Heart right ventricle (tissue), 16 donors: ENCODE measurements around the gene GATAD2B. TPM values are rescaled to one million over a fixed set of nuclear protein-coding genes. Genes with fewer than 3 reads are reported as not detected.

Experiments
- ATAC-seq, 8 donors: fragments of 200-7000 bp; cut with Tn5 transposase; one replicate each; pipeline ENCODE4 v1.9.1; 2020; ENCODE audit warnings: mild to moderate bottlenecking in 8 of 8, moderate library complexity in 8 of 8, moderate number of reproducible peaks in 1 of 8
- DNase-seq, 2 donors: peaks; one replicate each; pipeline ENCODE4 v3.0.0-alpha.2; 2020
- H3K27ac ChIP-seq, 10 donors: fragments of 200-600 bp; sonication (generic) in 2 of 10; one replicate each; pipeline versions ENCODE4 v1.5.0 to v1.8.0; 2020 to 2022; ENCODE audit warnings: mild to moderate bottlenecking in 3 of 10
- H3K27me3 ChIP-seq, 7 donors: fragments of 200-600 bp; one replicate each; pipeline ENCODE4 v1.8.0; 2021 to 2022; ENCODE audit warnings: mild to moderate bottlenecking in 2 of 7
- H3K36me3 ChIP-seq, 9 donors: fragments of 200-600 bp; sonication (generic) in 1 of 9; one replicate each; pipeline versions ENCODE4 v1.5.0 to v1.8.0; 2020 to 2022; ENCODE audit warnings: mild to moderate bottlenecking in 2 of 9
- H3K4me1 ChIP-seq, 9 donors: fragments of 200-600 bp; sonication (generic) in 1 of 9; one replicate each; pipeline versions ENCODE4 v1.5.0 to v1.8.0; 2020 to 2022; ENCODE audit warnings: mild to moderate bottlenecking in 4 of 9
- H3K4me3 ChIP-seq, 10 donors: fragments of 200-600 bp; sonication (generic) in 2 of 10; one replicate each; pipeline versions ENCODE4 v1.5.0 to v1.8.0; 2020 to 2022; ENCODE audit warnings: mild to moderate bottlenecking in 7 of 10, moderate library complexity in 2 of 10
- H3K9me3 ChIP-seq, 11 donors: fragments of 200-600 bp in 10 of 11; sonication (generic) in 2 of 11; one replicate each; pipeline versions ENCODE4 v1.5.0 to v1.8.0; 2013 to 2022; ENCODE audit warnings: mild to moderate bottlenecking in 2 of 11, control low read depth in 1 of 11, moderate library complexity in 1 of 11
- WGBS, 2 donors: extraction: QIAGEN DNeasy Blood & Tissue Kit; methylation state at CpG; one replicate each; pipeline ENCODE4 v1.1.7; 2013; ENCODE audit warnings: inconsistent platforms in 1 of 2; 5-methylcytosine and 5-hydroxymethylcytosine counted together
- intact Hi-C, 10 donors: fragments of 100-400 bp; cut with DNase I; formaldehyde crosslinking; loops; one replicate each; pipeline versions ENCODE4 v1.11.1 to v1.14.2; 2022
- polyA plus RNA-seq, 2 donors: library from polyadenylated mRNA; stranded (reverse); fragments of 200-250 nt; gene quantifications; one replicate each; pipeline ENCODE4 v1.2.3, GENCODE V29; 2013
- total RNA-seq, 10 donors: library from RNA; stranded (reverse); fragmentation: NEBNext Ultra II Directional in 3 of 10; extraction: Animal tissue kit (Norgen Biotek cat#: 25700) in 3 of 10; gene quantifications; one replicate each; pipeline versions ENCODE4 v1.2.1 to v1.2.4, GENCODE V29; 2021 to 2023
- TF ChIP-seq, protein P1 (sequence below), 9 donors: fragments of 200-600 bp; sonication (generic) in 2 of 9; IDR thresholded peaks; one replicate each; pipeline versions ENCODE4 v1.5.0 to v1.8.0; 2021 to 2022; ENCODE audit warnings: antibody characterized with exemption in 9 of 9, mild to moderate bottlenecking in 5 of 9, moderate library complexity in 1 of 9
- donor health status: Arrhythmogenic right ventricular cardiomyopathy.
- donor health status: ischemic (EF 13 %, LVEDD 7.1; RV severe dilation, severe dysfunction).
- donor health status: healthy with polysubstance abuse.
- donor health status: DM: no; HTN: yes; CAD: no.
- donor health status: DM: no; HTN: no; CAD: no.
- donor health status: ischemic (EF 25% LVEDD 6.9; RV normal size, moderate dysfunction).
- donor health status: ischemic (EF 25% LVEDD 5.7; RV mildly dilated, moderate dysfunction).
- donor health status: healthy.
- donor health status: DM: yes; HTN: yes; CAD: no.
- donor health status: Ischemic cardiomyopathy.
- donor health status: ischemic (EF 35%, LVEDD 5.7; RV mildly dilated, moderate dysfunction).
- donor health status: nonischemic (EF 11% LVEDD 7.7; RV severe dilation, severe dysfunction).
- donor health status: DM: yes; HTN: yes; CAD: no.
- donor health status: PGD.
- donor health status: ischemic (EF 29% LVEDD 5.4; RV normal size, mild dysfunction).
- donor health status: nonischemic (EF 23%, LVEDD 6.1; RV moderate dilation, normal function).

The GATAD2B gene
- total and polyA plus RNA-seq, 12 donors: 3.9 to 52.6 (median 41.9) TPM

DNA sequence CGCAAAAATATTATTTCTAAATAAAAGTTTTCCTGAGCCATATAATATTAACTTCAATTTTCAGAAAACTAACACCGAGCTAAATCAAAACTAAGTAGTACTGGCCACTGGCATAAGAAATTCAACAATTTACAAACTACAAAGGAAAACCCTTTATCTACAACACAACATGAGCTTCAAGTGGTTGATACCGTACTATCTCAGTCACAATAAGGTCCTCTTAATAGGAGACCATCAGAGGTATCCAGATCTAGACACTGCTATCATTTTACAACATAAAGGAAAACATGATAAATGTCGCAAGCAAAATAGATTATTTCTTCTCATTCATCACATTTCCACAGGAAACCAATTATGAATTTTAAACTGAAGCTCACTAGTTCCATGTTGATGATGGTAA lies 39.5 kb downstream of the GATAD2B start:
- Histone ChIP-seq H3K9me3 (no peaks in the 10 kb centered on the region), H3K4me1 (peaks cover 7 to 55% (median 48%) of the 10 kb centered on the region in 9 donors), H3K4me3 (no peak overlapping the region), H3K27ac (no peak overlapping the region), H3K36me3 (peaks cover 0 to 12% (median 0%) of the 10 kb centered on the region in 9 donors), H3K27me3 (no peaks in the 10 kb centered on the region)
- DNase-seq: no peak
- intact Hi-C loops: loop anchor here in 1 of 10 donors (5.0 kb wide), 1 partner anchor 39 kb away; the partner anchor contains the start of gene GATAD2B
- 72 to 80% methylated on average over 4 of the region's 4 CpGs for WGBS, 2 donors
- ATAC-seq: no peak
- TF ChIP-seq, protein P1, sequence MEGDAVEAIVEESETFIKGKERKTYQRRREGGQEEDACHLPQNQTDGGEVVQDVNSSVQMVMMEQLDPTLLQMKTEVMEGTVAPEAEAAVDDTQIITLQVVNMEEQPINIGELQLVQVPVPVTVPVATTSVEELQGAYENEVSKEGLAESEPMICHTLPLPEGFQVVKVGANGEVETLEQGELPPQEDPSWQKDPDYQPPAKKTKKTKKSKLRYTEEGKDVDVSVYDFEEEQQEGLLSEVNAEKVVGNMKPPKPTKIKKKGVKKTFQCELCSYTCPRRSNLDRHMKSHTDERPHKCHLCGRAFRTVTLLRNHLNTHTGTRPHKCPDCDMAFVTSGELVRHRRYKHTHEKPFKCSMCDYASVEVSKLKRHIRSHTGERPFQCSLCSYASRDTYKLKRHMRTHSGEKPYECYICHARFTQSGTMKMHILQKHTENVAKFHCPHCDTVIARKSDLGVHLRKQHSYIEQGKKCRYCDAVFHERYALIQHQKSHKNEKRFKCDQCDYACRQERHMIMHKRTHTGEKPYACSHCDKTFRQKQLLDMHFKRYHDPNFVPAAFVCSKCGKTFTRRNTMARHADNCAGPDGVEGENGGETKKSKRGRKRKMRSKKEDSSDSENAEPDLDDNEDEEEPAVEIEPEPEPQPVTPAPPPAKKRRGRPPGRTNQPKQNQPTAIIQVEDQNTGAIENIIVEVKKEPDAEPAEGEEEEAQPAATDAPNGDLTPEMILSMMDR (IDR thresholded peaks at IDR 0.05): no peak

DNA sequence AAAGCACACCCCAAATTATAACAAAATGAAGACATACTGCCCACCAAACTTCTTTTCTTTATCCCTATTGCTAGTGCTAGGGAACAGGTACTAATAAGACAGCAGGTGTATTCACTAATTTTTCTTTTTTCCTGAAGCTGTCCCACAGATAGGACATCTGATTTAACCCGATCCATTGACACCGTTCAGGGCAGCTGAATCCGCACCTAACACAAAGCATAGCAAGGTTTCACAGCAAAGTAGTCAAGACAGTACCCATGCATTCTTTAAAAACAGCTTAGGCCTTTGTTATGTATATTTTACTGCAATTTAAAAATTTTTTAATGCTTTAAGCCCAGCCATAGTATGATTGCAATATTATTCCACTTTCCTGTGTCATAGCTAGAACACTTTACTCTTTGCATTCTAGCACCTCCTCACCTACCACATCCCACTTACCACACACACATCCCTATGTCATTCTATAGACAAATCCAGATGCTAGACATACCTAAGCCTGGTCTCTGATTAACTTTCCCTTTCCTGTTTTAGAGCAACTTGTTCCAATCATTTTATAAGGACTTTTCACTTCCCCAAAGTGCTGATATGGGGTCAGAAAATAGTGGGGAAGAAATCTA lies 40.4 kb downstream of the GATAD2B start:
- ATAC-seq (no peak), DNase-seq (no peak)
- Histone ChIP-seq H3K27me3 (no peaks in the 10 kb centered on the region), H3K9me3 (no peaks in the 10 kb centered on the region), H3K4me1 (peaks cover 6 to 47% (median 40%) of the 10 kb centered on the region in 9 donors), H3K27ac (peak overlapping the region in 2 of 10 donors; percentile 44 to 64), H3K4me3 (peak overlapping the region in 1 of 10 donors; percentile 36), H3K36me3 (peaks cover 0 to 8% (median 0%) of the 10 kb centered on the region in 9 donors)
- intact Hi-C loops: loop anchor here in 1 of 10 donors (5.0 kb wide), 1 partner anchor 40 kb away; the partner anchor contains the start of gene GATAD2B
- TF ChIP-seq, protein P1 (IDR thresholded peaks at IDR 0.05): no peak
- WGBS, 2 donors: 62 to 72% methylated on average over 3 of the region's 3 CpGs

DNA sequence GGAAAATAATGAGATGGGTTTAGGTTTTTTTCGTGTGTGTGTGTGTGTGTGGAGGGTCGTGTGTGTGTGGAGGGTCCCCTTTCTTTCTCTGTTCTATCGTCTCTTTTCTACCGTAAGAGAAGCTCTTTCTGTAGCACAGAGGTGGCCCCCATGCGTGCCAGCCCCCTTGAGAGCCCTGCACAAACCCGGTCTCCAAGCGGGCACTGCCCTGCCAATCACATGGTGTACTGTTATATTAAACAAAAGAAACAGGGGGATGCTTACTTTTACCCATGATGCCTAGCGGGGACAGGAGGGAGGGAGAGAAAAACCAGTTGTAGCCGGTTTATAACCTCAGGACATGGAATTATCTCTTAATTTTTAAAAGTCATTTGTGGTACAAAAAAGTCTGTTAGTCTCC lies 41.0 kb downstream of the GATAD2B start:
- Histone ChIP-seq H3K36me3 (peaks cover 0 to 8% (median 0%) of the 10 kb centered on the region in 9 donors), H3K27me3 (no peaks in the 10 kb centered on the region), H3K4me3 (peak overlapping the region in 6 of 10 donors; percentile 12 to 36 (median 28)), H3K4me1 (peaks cover 5 to 40% (median 36%) of the 10 kb centered on the region in 9 donors), H3K9me3 (no peaks in the 10 kb centered on the region), H3K27ac (peak overlapping the region in 6 of 10 donors; percentile 44 to 64 (median 52))
- intact Hi-C loops: loop anchor here in 1 of 10 donors (5.0 kb wide), 1 partner anchor 41 kb away; the partner anchor contains the start of gene GATAD2B
- TF ChIP-seq, protein P1 (IDR thresholded peaks at IDR 0.05): no peak
- no peak for DNase-seq
- WGBS, 2 donors: 15 to 17% methylated on average over 9 of the region's 9 CpGs
- peak in 3 of 8 donors; percentile 13 to 31 (median 16) for ATAC-seq

DNA sequence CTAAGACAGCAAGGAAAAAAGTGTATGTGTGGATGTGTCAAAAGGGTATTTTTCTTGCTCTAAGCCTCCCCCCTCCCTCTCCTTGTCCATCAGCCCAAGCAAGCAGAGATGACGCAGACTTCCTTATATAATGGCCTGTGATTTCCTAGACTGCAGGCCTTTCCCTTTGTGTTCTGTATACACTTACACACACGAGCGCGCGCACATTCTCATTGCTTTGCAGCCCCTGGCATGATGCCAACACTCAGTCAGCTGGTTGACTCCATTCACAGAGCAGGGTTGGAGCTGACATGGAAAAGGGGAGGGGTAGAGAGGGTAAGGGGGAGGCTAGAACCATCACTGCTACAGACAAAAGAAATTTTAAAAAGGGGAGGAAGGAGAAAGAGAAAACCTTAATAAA lies 41.8 kb downstream of the GATAD2B start:
- DNase-seq: peak; percentile 81 to 94
- ATAC-seq: peak; percentile 95 to 99 (median 97)
- Histone ChIP-seq H3K4me1 (peaks cover 5 to 47% (median 37%) of the 10 kb centered on the region in 9 donors), H3K27me3 (no peaks in the 10 kb centered on the region), H3K4me3 (peak overlapping the region in 6 of 10 donors; percentile 12 to 36 (median 28)), H3K36me3 (peaks cover 0 to 14% (median 0%) of the 10 kb centered on the region in 9 donors), H3K27ac (peak overlapping the region in 8 of 10 donors; percentile 44 to 64 (median 58)), H3K9me3 (no peaks in the 10 kb centered on the region)
- TF ChIP-seq, protein P1 (IDR thresholded peaks at IDR 0.05): no peak
- 6% methylated on average over 5 of the region's 5 CpGs for WGBS, 2 donors
- intact Hi-C loops: loop anchor here in 1 of 10 donors (5.0 kb wide), 1 partner anchor 41 kb away; the partner anchor contains the start of gene GATAD2B
